Endothelial cell of umbilical vein (primary cell): ENCODE measurements around the gene RNF213.

ENCODE experiments used
- EZH2 ChIP-seq: IDR thresholded peaks from 2 replicates; pipeline ENCODE4 v1.6.1; 2012; ENCODE audit warnings: borderline replicate concordance, low read depth, mild to moderate bottlenecking, moderate library complexity, low read length, inconsistent platforms; ENCODE audit not compliant: severe bottlenecking
- FOS ChIP-seq: IDR thresholded peaks from 2 replicates; pipeline ENCODE4 v1.6.1; 2011; ENCODE audit warnings: mild to moderate bottlenecking, low read length, moderate library complexity, borderline replicate concordance; ENCODE audit not compliant: insufficient read depth
- GATA2 ChIP-seq: IDR thresholded peaks from 2 replicates; pipeline ENCODE4 v1.7.0; 2011; ENCODE audit warnings: low read depth, mild to moderate bottlenecking, moderate library complexity, mixed read lengths, low read length; ENCODE audit not compliant: insufficient read length, insufficient read depth
- JUN ChIP-seq: IDR thresholded peaks from 2 replicates; pipeline ENCODE4 v1.6.1; 2011; ENCODE audit warnings: borderline replicate concordance, low read depth; ENCODE audit not compliant: insufficient read length, insufficient read depth
- MYC ChIP-seq: IDR thresholded peaks from one replicate; pipeline ENCODE4 v1.6.1; 2011; ENCODE audit warnings: mild to moderate bottlenecking, low read depth, low read length
- POLR2A ChIP-seq: IDR thresholded peaks from 2 replicates; pipeline ENCODE4 v1.6.1; 2012; ENCODE audit warnings: low read depth, mild to moderate bottlenecking, control low read depth, low read length
- POLR2AphosphoS5 ChIP-seq: IDR thresholded peaks from 2 replicates; pipeline ENCODE4 v1.6.1; 2012; ENCODE audit warnings: low read depth, mild to moderate bottlenecking, control low read depth, low read length, moderate library complexity; ENCODE audit not compliant: insufficient read depth
- TF ChIP-seq, protein P1 (sequence below): IDR thresholded peaks from 2 replicates; pipeline ENCODE4 v1.6.1; 2011; ENCODE audit not compliant: insufficient read depth, insufficient read length
- TF ChIP-seq, protein P2 (sequence below), 2 donors: IDR thresholded peaks; 1 replicate in 1 of 2; 2 replicates in 1 of 2; pipeline ENCODE4 v1.5.1; 2011; ENCODE audit warnings: low read length in 2 of 2, mild to moderate bottlenecking in 2 of 2, moderate library complexity in 2 of 2, control low read depth in 1 of 2, inconsistent platforms in 1 of 2, low read depth in 1 of 2; ENCODE audit not compliant: insufficient read depth in 1 of 2; ENCODE audit errors: extremely low read depth in 1 of 2

- TF ChIP-seq JUN, result no peak
- TF ChIP-seq, protein P1, sequence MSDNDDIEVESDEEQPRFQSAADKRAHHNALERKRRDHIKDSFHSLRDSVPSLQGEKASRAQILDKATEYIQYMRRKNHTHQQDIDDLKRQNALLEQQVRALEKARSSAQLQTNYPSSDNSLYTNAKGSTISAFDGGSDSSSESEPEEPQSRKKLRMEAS, result no peak
- no peak for TF ChIP-seq EZH2
- TF ChIP-seq MYC, result no peak
- TF ChIP-seq, protein P2, sequence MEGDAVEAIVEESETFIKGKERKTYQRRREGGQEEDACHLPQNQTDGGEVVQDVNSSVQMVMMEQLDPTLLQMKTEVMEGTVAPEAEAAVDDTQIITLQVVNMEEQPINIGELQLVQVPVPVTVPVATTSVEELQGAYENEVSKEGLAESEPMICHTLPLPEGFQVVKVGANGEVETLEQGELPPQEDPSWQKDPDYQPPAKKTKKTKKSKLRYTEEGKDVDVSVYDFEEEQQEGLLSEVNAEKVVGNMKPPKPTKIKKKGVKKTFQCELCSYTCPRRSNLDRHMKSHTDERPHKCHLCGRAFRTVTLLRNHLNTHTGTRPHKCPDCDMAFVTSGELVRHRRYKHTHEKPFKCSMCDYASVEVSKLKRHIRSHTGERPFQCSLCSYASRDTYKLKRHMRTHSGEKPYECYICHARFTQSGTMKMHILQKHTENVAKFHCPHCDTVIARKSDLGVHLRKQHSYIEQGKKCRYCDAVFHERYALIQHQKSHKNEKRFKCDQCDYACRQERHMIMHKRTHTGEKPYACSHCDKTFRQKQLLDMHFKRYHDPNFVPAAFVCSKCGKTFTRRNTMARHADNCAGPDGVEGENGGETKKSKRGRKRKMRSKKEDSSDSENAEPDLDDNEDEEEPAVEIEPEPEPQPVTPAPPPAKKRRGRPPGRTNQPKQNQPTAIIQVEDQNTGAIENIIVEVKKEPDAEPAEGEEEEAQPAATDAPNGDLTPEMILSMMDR (IDR thresholded peaks at IDR 0.05; ENCODE audit: extremely low read depth in 1 of 2, insufficient read depth in 1 of 2, low read depth in 1 of 2, low read length in 2 of 2), result no peak
- TF ChIP-seq POLR2A, result no peak
- no peak for TF ChIP-seq POLR2AphosphoS5
- TF ChIP-seq GATA2, result no peak
- TF ChIP-seq FOS, result no peak
Measured at GRCh38 chr17:80393241-80393890, 132.7 kb downstream of the RNF213 start.
